ENCODE measurements around the gene RGP1.

Gene RGP1

GRCh38 chr9:35800530-35800929, 51.4 kb downstream of the RGP1 start:
- no peak for DNase-seq (ENCODE audit: low read depth in 2 of 2, low spot score in 1 of 2)

- no peak for DNase-seq (ENCODE audit: low read depth in 2 of 2, low spot score in 1 of 2)
Measured at GRCh38 chr9:35801328-35802128, 52.4 kb downstream of the RGP1 start.

GRCh38 chr9:35806101-35806500, 57.0 kb downstream of the RGP1 start:
- DNase-seq (ENCODE audit: low read depth in 2 of 2, low spot score in 1 of 2) = no peak
